Measurements from ENCODE around the gene RETSAT. TPM values are rescaled to one million over a fixed set of nuclear protein-coding genes. Genes with fewer than 3 reads are reported as not detected.

The RETSAT gene
- total RNA-seq, 1 donor from 2014 or later = 26.0 TPM

- no peak overlapping the region for H3K27ac Mint-ChIP-seq (ENCODE audit: unreplicated experiment)
- TF ChIP-seq CTCF (conservative IDR thresholded peaks at IDR 0.05) = no peak
- no peaks in the 10 kb centered on the region for H3K9me3 Mint-ChIP-seq
- DNase-seq (ENCODE audit: low read depth, low spot score) = no peak
- H3K4me1 Mint-ChIP-seq = no peaks in the 10 kb centered on the region
- no peaks in the 10 kb centered on the region for H3K36me3 Mint-ChIP-seq (ENCODE audit: low read depth)
- H3K27me3 Mint-ChIP-seq (ENCODE audit: low read depth) = no peaks in the 10 kb centered on the region
- no peak overlapping the region for H3K4me3 Mint-ChIP-seq
These were observed 46.1 kb downstream of the RETSAT start for GRCh38 chr2:85308201-85308600.

GRCh38 chr2:85307527-85307897, 46.8 kb downstream of the RETSAT start:
- H3K27me3 Mint-ChIP-seq (ENCODE audit: low read depth) = no peaks in the 10 kb centered on the region
- TF ChIP-seq CTCF (conservative IDR thresholded peaks at IDR 0.05) = no peak
- no peaks in the 10 kb centered on the region for H3K4me1 Mint-ChIP-seq

GRCh38 chr2:85303780-85304531, 50.4 kb downstream of the RETSAT start:
- Mint-ChIP-seq H3K4me3 (no peak overlapping the region), H3K4me1 (peaks cover under 1% of the 10 kb centered on the region), H3K27ac (ENCODE audit: unreplicated experiment) (no peak overlapping the region), H3K27me3 (ENCODE audit: low read depth) (no peaks in the 10 kb centered on the region), H3K9me3 (no peaks in the 10 kb centered on the region), H3K36me3 (ENCODE audit: low read depth) (no peaks in the 10 kb centered on the region)
- DNase-seq (ENCODE audit: low read depth, low spot score) = no peak
- TF ChIP-seq CTCF (conservative IDR thresholded peaks at IDR 0.05) = no peak

More at GRCh38 chr2:85307527-85307897, 46.8 kb downstream of the RETSAT start:
- H3K27ac Mint-ChIP-seq (ENCODE audit: unreplicated experiment) = no peak overlapping the region
- H3K9me3 Mint-ChIP-seq = no peaks in the 10 kb centered on the region
- no peaks in the 10 kb centered on the region for H3K36me3 Mint-ChIP-seq (ENCODE audit: low read depth)
- no peak for DNase-seq (ENCODE audit: low read depth, low spot score)
- H3K4me3 Mint-ChIP-seq = no peak overlapping the region

GRCh38 chr2:85302121-85302520, 52.2 kb downstream of the RETSAT start:
- peaks cover 5% of the 10 kb centered on the region for H3K4me1 Mint-ChIP-seq
- H3K36me3 Mint-ChIP-seq (ENCODE audit: low read depth) = no peaks in the 10 kb centered on the region
- H3K4me3 Mint-ChIP-seq = no peak overlapping the region
- no peak overlapping the region for H3K27ac Mint-ChIP-seq (ENCODE audit: unreplicated experiment)
- DNase-seq (ENCODE audit: low read depth, low spot score) = no peak
- no peak for TF ChIP-seq CTCF (conservative IDR thresholded peaks at IDR 0.05)
- H3K9me3 Mint-ChIP-seq = no peaks in the 10 kb centered on the region
- H3K27me3 Mint-ChIP-seq (ENCODE audit: low read depth) = no peaks in the 10 kb centered on the region

Other genes with a start within 250 kb of the RETSAT start
- 40.3 and 41.8 TPM in 2 replicates for gene TCF7L1, start 221.1 kb downstream of the RETSAT start, total RNA-seq
- 52.6 and 54.8 TPM in 2 replicates for gene TGOLN2, start 26.5 kb downstream of the RETSAT start, total RNA-seq
- 25.9 and 26.5 TPM in 2 replicates for gene ELMOD3, start 241 bp upstream of the RETSAT start, total RNA-seq
- 24.3 and 32.6 TPM in 2 replicates for gene CAPG, start 55.8 kb upstream of the RETSAT start, total RNA-seq
- 0.34 and 1.2 TPM in 2 replicates for gene SH2D6, start 64.2 kb upstream of the RETSAT start, total RNA-seq
- gene MAT2A, start 184.6 kb upstream of the RETSAT start, total RNA-seq = 404 and 405 TPM in 2 replicates
- gene GGCX, start 207.0 kb upstream of the RETSAT start, total RNA-seq = 43.4 and 43.7 TPM in 2 replicates
- 1.1 and 2.1 TPM in 2 replicates for gene VAMP8, start 223.1 kb upstream of the RETSAT start, total RNA-seq
- gene VAMP5, start 229.9 kb upstream of the RETSAT start, total RNA-seq = 0.50 and 1.5 TPM in 2 replicates
- gene RNF181, start 241.2 kb upstream of the RETSAT start, total RNA-seq = 67.9 and 75.8 TPM in 2 replicates
- 20.9 and 22.2 TPM in 2 replicates for gene TMEM150A, start 248.2 kb upstream of the RETSAT start, total RNA-seq

Measured in neural crest cell (in vitro differentiated cells).